Panc1 (cell line): ENCODE measurements around the gene STX18.
"Not testable (repeated sequence)": the region's sequence is repeated elsewhere in the genome, so short reads cannot be mapped to it uniquely, and the experiment has no call there.

Experiments used
- POLR2AphosphoS5 ChIP-seq: IDR thresholded peaks from 2 replicates; pipeline ENCODE4 v1.6.1; 2012; ENCODE audit warnings: mild to moderate bottlenecking, low read depth, low read length, moderate library complexity
- TF ChIP-seq, protein P1 (sequence below), 2 experiments: IDR thresholded peaks; 2 replicates each; pipeline ENCODE4 v1.6.1; 2011 to 2012; ENCODE audit warnings: low read depth in 2 of 2, control low read depth in 1 of 2, low read length in 1 of 2, mild to moderate bottlenecking in 1 of 2, moderate library complexity in 1 of 2; ENCODE audit not compliant: insufficient read depth in 1 of 2
- TF ChIP-seq, protein P2 (sequence below): fragments of 450-650 bp; IDR thresholded peaks from 2 replicates; pipeline ENCODE4 v1.5.1; 2017; ENCODE audit warnings: mild to moderate bottlenecking

DNA sequence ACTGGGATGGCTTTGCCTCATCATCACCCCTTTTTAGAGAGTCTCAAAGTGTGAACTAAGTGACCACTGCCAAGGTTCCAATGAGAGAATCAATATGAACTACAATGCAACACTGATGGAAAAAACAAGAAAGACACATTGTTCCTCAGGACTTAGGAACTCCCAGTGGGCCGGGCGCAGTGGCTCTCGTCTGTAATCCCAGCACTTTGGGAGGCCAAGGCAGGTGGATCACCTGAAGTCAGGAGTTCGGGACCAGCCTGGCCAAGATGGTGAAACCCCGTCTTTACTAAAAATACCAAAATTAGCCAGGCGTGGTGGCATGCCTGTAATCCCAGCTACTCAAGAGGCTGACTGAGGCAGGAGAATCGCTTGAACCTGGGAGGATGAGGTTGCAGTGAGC is 119.7 kb downstream of the STX18 start:
- not testable (repeated sequence) for TF ChIP-seq POLR2AphosphoS5
- TF ChIP-seq, protein P1, sequence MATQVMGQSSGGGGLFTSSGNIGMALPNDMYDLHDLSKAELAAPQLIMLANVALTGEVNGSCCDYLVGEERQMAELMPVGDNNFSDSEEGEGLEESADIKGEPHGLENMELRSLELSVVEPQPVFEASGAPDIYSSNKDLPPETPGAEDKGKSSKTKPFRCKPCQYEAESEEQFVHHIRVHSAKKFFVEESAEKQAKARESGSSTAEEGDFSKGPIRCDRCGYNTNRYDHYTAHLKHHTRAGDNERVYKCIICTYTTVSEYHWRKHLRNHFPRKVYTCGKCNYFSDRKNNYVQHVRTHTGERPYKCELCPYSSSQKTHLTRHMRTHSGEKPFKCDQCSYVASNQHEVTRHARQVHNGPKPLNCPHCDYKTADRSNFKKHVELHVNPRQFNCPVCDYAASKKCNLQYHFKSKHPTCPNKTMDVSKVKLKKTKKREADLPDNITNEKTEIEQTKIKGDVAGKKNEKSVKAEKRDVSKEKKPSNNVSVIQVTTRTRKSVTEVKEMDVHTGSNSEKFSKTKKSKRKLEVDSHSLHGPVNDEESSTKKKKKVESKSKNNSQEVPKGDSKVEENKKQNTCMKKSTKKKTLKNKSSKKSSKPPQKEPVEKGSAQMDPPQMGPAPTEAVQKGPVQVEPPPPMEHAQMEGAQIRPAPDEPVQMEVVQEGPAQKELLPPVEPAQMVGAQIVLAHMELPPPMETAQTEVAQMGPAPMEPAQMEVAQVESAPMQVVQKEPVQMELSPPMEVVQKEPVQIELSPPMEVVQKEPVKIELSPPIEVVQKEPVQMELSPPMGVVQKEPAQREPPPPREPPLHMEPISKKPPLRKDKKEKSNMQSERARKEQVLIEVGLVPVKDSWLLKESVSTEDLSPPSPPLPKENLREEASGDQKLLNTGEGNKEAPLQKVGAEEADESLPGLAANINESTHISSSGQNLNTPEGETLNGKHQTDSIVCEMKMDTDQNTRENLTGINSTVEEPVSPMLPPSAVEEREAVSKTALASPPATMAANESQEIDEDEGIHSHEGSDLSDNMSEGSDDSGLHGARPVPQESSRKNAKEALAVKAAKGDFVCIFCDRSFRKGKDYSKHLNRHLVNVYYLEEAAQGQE (IDR thresholded peaks at IDR 0.05; ENCODE audit: insufficient read depth in 1 of 2, low read depth in 2 of 2, low read length in 1 of 2): not testable (repeated sequence)
- TF ChIP-seq, protein P2, sequence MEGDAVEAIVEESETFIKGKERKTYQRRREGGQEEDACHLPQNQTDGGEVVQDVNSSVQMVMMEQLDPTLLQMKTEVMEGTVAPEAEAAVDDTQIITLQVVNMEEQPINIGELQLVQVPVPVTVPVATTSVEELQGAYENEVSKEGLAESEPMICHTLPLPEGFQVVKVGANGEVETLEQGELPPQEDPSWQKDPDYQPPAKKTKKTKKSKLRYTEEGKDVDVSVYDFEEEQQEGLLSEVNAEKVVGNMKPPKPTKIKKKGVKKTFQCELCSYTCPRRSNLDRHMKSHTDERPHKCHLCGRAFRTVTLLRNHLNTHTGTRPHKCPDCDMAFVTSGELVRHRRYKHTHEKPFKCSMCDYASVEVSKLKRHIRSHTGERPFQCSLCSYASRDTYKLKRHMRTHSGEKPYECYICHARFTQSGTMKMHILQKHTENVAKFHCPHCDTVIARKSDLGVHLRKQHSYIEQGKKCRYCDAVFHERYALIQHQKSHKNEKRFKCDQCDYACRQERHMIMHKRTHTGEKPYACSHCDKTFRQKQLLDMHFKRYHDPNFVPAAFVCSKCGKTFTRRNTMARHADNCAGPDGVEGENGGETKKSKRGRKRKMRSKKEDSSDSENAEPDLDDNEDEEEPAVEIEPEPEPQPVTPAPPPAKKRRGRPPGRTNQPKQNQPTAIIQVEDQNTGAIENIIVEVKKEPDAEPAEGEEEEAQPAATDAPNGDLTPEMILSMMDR: not testable (repeated sequence)
